COLO668 (cell line): ENCODE data around the gene DOCK2.
"Not testable (repeated sequence)": the region's sequence is repeated elsewhere in the genome, so short reads cannot be mapped to it uniquely, and the experiment has no call there.

Experiments used
- DNase-seq: peaks from one replicate; lab custom pipeline; 2025; ENCODE audit not compliant: unreplicated experiment; lab: John Stamatoyannopoulos, UW

The DOCK2 gene

GRCh38 chr5:169752566-169752965 lies 115.5 kb downstream of the DOCK2 start:
- not testable (repeated sequence) for DNase-seq

DNA sequence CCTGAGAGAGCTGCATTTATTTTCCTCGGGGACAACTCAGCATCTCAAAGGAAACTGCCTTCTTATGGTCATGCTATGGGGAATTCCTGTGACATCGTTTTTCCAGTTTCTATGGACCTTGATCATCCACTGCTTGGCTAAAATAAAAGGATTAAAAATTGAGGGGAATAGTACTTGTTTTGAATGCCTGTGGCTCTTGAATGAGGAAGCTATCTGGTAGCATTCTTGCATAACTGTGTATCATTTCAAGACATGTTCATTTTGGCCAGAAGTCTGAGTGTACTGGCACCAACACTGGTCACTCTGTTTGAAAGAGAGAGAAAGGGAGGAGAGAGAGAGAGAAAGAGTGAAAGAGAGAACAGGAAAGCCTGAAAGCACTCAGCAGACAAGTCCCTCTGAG lies 116.7 kb downstream of the DOCK2 start:
- no peak for DNase-seq

DNA sequence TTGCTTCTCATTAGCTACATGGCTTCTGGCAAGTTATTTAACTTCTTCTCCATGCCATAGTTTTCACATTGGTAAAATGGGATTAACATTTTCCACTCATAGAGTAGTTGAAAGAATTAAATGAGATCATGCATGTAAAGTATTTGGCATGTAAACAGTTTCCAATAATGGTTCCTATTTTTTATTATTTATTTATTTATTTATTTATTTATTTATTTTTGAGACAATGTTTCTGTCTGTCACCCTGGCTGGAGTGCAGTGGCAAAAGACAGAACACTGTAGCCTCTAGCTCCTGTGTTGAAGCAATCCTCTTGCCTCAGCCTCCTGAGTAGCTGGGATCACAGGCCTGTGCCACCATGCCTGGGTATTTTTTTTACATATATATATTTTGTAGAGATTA lies 117.7 kb downstream of the DOCK2 start:
- DNase-seq = no peak

- no peak for DNase-seq
These were observed 119.1 kb downstream of the DOCK2 start for GRCh38 chr5:169756071-169756765.

DNA sequence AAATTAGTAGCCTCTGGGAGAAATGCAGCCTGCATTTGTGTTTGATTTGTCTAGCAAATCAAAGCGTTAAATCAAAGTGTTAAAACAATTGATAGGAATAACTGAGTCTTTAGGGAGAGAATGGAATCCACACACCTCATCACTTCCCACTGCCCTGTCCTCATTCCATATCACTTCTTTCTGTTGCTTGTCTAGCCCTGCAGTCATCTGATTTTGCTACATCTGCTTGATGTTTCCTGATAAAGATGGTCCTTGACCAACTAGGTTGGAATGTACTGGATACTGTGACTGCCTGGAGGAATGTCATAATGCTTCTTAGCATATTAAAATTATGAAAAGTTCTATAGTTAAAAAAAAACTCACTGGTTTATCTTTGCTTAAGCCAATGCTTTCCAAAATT lies 119.9 kb downstream of the DOCK2 start:
- no peak for DNase-seq

DNA sequence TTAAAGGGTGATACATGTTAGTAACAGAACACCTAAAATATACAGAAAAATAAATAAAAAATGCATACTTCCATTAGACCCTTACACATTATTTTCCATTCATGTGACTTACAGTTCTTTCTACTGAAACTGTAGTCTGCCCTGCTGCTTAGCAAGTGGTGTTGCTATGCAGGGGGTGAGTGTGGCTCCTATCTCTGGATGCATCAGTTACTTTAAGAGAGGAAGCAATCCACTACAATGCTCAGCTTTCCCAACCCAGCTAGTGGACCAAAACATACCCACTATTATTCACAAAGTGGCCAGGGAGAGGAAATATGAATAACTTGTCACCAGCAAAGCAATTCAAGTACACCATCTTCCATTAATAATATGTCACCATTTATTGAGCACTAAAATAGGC lies 121.8 kb downstream of the DOCK2 start:
- no peak for DNase-seq

DNA sequence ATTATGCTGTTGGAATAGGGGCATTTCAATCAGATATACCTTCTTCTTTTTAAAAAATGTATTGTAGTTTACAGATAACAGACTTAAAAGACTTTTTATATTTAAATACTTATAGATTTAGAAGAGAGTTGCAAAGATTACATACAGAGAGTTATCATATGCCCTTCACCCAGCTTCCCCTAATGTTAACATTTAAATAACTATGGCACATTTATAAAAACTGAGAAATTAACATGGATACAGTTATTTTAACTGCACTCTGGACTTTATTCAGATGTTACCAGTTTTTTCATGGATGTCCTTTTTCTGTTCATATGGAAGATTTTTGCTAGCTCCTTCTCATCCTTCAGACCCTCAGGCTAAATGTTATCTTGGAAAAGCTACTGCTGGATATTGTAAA lies 123.2 kb downstream of the DOCK2 start:
- DNase-seq = no peak

- no peak for DNase-seq
These were observed 125.4 kb downstream of the DOCK2 start for GRCh38 chr5:169762338-169763095.

GRCh38 chr5:169763376-169764017 lies 126.4 kb downstream of the DOCK2 start:
- DNase-seq = no peak

DNA sequence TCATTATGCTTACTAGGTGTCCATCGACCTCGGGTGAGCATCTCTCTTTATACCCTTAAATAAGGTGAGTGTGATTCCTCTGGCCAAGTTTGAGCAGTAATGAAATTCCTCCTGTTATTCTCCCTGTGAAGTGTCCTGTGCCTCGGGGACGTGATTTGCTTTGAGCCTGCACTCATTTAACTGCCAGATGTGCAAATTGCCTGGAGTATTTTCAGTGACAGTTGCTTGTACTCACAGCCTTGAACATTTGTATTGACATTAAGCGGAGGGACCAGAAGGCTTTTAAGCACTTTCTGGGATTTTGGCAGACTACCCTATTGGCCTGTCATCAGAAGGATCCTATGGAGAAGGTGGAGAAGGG lies 126.9 kb downstream of the DOCK2 start:
- DNase-seq = no peak

DNA sequence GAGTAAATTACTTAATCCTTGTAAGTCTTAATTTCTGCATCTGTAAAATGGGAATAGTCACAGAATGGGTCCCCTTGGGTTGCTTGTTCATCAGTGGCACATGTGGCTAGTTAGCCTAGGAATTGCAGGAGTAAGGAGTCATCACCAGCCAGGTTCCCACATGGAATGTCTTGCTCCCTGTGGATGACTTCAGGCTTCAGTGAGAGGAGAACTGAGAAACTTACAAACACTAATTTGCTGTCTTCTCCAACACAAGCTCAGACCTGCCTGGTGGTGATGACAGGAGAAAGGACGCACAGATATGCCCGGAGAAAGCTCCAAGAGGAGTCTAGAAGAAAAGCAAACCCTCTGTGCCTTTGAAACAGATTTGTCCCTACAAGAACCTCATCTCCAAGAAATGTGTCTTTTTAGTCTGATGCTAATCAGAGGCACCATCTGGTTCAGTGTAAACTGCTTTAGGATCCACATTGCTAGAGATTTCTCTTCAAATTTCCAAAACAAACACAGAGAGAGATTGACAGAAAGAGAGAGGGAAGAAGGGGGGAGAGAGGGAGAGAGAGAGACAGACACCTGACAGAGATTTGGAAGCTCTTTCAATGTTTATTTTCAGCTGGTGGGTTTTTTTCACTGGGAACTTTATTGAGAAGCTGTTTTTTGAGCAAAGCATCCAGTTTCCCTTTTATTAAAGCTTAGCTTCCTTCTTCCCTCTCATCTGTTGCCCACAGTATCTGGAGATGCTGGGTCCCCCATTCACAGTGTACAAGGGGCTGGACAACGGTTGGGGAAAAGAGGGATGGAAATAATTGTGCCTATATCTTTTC lies 128.3 kb downstream of the DOCK2 start:
- no peak for DNase-seq

GRCh38 chr5:169766943-169767342 lies 129.9 kb downstream of the DOCK2 start:
- DNase-seq = not testable (repeated sequence)

GRCh38 chr5:169767938-169768337 lies 130.9 kb downstream of the DOCK2 start:
- DNase-seq = no peak

- DNase-seq = no peak
These were observed 131.3 kb downstream of the DOCK2 start for GRCh38 chr5:169768416-169768815.

DNA sequence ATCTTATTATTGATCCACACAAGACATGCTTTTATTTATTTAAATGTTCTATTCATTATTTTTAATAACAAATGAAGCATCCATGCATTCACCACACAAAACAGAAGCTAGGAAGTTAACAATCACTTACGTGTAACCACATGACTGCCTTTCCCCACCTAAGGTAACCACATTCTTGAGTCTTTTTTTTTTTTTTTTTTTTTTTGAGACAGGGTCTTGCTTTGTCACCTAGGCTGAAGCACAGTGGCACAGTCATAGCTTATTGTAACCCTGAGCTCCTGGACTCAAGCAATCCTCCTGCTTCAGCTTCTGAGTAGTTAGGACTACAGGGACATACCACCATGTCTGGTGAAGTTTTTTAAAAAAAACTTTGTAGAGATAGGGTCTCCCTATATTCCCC lies 133.0 kb downstream of the DOCK2 start:
- DNase-seq = no peak

- no peak for DNase-seq
These were observed 135.2 kb downstream of the DOCK2 start for GRCh38 chr5:169772256-169772655.

DNA sequence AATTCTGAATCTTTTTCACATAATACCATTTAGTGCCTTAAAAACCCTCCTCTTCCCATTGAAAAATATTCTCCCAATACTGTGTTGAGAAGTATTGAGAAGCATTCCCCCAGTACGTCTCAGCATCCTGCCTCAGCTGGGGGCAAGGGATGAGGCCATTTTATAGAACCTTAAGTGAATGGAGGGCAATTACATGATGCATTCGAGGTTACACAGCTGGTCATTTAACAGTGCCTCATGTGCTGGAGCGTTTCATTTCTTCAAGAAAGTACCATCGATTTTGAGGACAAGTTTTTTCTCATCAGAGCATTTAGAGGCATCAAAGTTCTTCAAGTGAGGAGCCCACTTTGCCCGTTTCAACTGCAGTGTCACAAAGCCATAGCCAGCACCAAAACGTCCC lies 135.6 kb downstream of the DOCK2 start:
- no peak for DNase-seq

- DNase-seq = no peak
These were observed 140.1 kb downstream of the DOCK2 start for GRCh38 chr5:169777159-169777558.

DNA sequence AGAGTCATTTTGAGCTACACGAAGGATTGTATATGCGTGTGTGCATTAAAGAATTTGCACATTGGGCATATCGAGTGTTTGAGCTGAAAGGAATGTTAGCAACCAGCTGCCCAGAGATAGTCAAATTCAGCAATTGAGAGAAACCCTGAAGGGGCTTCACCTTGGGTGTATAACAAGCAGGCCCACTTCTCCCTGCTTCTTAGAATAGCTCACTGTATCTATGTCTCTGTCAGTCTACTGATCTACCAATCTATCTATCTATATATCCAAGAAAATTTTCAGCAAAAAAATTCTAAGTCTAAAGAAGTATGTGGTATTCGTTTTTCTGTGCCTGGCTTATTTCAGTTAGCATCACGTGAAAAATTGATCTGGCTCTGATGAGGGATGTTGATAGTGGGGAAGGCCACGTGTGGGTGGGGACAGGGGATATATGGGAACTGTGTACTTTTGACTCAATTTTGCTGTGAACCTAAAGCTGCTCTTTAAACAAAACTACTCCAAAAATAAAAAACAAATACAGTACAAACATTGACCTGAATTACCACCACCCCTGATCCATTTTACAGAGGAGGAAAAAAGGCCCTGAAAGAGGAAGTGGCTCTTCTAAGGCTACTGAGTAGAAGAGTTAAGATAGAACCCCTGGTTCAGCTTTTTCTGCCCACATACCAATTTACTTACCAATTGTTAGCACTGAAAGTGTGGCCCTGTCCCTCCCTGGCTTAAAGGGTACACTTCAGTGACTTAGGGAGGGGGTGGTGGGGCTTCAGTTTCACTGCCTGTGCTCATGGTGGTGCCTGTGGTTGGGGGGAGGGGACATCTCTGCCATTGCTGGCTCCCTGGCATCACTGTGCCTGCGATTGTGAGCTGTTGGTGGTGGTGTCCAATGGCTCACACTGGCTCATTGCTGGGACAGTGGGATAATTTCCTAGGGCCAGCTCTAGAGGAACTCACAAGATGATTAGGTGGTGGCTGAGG lies 141.8 kb downstream of the DOCK2 start:
- DNase-seq = no peak
